ES-I3 (cell line): Measurements from ENCODE around the gene LRRC52.

ENCODE experiments used
- H3K36me3 ChIP-seq: 2 replicates; pipeline ENCODE4 v1.6.1; 2013; ENCODE audit warnings: mild to moderate bottlenecking, low read length, control low read depth, moderate library complexity; ENCODE audit not compliant: insufficient read depth
- H3K4me1 ChIP-seq: 2 replicates; pipeline ENCODE4 v1.6.1; 2013; ENCODE audit warnings: mild to moderate bottlenecking, control low read depth, low read length; ENCODE audit not compliant: insufficient read depth
- H3K9ac ChIP-seq: 2 replicates; pipeline ENCODE4 v1.6.1; 2013; ENCODE audit warnings: low read depth, mild to moderate bottlenecking, low read length, moderate library complexity
- H3K9me3 ChIP-seq: 2 replicates; pipeline ENCODE4 v1.6.1; 2013; ENCODE audit warnings: mild to moderate bottlenecking, low read length, moderate library complexity; ENCODE audit not compliant: control insufficient read depth, insufficient read depth

Gene LRRC52

DNA sequence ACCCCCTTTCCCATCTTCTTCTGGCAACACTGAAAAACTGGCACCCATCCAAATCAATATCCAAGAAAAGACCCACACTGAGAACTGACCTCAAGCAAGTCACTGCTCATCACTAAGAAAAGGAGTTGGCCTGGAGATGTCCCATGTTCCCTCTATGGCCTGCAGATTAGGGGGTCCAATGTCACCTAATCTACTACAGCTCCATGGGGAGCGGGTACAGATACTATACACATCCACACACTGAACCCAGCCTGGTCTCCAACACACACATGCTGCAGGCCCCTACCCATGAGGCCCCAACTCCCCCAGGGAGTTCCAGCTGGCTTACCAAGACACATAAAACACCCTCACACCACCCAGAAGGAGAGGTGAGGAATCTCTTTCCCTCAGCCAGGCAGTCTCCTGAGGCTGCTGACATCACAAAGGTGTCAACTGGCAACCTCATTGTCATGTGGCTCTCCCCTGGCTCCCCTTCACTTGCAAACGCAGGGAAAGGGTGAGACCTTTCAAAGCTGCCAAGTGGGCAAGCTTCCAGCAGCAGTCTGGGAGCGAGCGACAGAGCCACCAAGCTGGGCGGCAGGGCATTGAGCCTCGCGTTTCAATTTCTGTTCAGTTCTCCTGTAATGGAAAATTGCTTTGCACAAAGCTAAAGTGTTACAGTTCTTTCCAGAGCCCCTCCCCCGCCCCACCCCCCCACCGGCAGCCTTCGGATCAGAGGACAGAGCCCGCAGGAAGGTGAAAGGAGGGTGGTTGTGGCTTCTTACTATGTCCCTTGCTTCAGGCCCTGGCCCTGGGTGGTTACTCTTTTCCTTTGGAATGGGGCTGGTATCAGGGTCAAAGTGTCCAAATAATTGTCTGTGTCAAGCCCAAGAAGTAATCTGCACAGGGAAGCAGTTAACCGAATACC is at the start of gene LRRC52:
TSS of gene LRRC52 (plus strand) at position 469 of the 907 bp plus-strand sequence. CDS start at position 766, 297 bp downstream.
- no peak within 1 kb of the TSS for H3K9ac ChIP-seq
- H3K36me3 ChIP-seq, result no peaks in the 10 kb centered on the region
- H3K9me3 ChIP-seq, result no peaks in the 10 kb centered on the region
- H3K4me1 ChIP-seq, result peaks cover 10% of the 10 kb centered on the region

- Histone ChIP-seq H3K9ac (no peak overlapping the region), H3K4me1 (no peaks in the 10 kb centered on the region), H3K36me3 (no peaks in the 10 kb centered on the region), H3K9me3 (no peaks in the 10 kb centered on the region)
Measured at GRCh38 chr1:165494949-165495857, 48.6 kb upstream of the LRRC52 start.

- Histone ChIP-seq H3K4me1 (no peaks in the 10 kb centered on the region), H3K36me3 (no peaks in the 10 kb centered on the region), H3K9ac (no peak overlapping the region), H3K9me3 (no peaks in the 10 kb centered on the region)
Measured at GRCh38 chr1:165495858-165496205, 48.0 kb upstream of the LRRC52 start.

GRCh38 chr1:165496501-165496900 is 47.3 kb upstream of the LRRC52 start:
- H3K9ac ChIP-seq, result no peak overlapping the region

DNA sequence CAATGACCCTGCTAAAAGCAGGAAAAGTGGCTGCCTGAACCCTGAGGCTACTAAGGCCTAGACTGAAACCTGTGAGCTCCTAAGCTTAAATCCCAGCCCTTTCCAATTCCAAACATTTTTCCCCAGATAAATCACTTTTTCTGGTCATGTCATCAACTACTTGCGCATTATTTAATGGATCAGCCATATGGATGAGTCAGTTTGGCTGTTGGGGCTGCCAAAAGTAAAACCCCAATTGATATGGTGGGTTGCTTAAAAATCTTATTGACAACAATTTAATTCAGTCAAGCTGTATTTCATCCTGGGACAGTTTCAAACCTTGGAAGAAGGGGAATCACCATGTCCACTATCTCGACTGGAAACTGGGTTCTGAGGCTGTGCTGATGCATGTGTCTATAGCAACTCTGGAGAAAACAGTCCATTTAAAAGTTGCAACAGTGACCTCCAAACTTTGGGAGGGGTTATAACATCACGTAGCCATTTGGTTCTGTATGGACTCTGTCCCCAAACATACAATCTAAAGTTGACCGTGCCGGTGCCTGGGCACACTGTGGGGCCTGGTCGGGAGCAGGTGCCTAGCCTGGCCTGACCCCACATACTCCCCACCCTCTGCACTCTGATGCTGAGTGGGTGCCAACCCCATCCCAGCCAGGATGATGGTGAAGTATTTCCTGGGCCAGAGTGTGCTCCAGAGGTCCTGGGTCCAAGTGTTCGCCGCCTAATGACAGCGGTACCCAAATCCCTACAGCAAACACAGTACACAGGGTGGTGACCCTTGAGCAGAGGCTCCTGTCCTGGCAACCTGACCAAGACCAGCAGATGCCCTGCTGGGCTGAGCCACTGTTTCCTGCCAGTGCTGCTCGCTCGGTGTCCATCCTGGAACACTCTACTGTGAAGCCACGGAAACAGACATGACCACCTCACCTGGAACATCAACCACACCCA is 46.5 kb upstream of the LRRC52 start:
- H3K9me3 ChIP-seq, result no peaks in the 10 kb centered on the region
- no peak overlapping the region for H3K9ac ChIP-seq
- H3K36me3 ChIP-seq, result no peaks in the 10 kb centered on the region
- no peaks in the 10 kb centered on the region for H3K4me1 ChIP-seq

More at GRCh38 chr1:165496501-165496900, 47.3 kb upstream of the LRRC52 start:
- H3K9me3 ChIP-seq, result no peaks in the 10 kb centered on the region
- no peaks in the 10 kb centered on the region for H3K36me3 ChIP-seq
- no peaks in the 10 kb centered on the region for H3K4me1 ChIP-seq

DNA sequence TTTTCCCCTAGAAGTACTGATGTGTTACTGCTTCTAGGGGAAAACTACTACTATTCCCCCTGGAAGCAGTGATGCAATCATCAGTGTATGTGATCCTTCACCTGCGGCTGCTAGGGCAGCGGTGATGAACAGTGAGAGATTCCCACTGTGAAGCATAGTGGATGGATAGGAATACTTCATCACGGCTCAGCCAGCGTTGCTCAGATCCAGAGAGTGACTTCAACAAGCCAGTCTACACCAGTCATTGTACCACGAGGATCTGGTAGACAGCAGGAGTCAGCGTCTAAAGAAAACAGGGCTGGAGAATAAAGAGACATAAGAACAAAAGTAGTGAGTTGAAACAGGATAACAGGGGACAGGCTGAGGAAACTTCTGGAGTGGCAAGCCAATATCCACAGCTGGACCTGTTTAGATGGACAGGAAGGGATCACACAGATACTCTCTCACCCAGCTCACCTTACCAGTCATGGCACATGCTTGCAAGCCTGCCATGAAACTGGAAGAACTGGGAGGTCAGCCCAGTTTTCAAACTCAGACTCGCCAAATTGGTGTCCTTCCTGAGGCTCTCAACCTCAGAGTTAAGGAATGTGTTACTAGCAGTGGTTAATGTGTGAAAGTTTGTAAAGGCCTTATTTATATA is 42.4 kb upstream of the LRRC52 start:
- Histone ChIP-seq H3K9ac (no peak overlapping the region), H3K4me1 (no peaks in the 10 kb centered on the region)

DNA sequence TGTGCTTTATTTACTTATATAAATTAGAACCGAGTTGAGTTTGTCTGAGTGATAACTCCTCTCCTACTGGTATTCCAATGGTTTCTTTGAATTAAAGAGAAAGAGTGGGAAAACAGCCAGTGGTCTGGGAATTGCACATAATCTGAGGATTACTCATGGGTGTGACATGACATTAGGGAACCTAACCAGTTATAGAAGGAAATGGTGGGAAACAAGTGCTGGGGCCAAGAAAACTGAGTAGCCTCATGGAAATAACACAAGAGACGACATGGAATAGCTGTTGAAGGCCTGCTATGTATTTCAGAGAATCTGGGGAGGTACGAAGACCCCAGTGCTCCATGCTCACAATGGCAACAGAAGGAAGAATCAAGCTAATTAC is 41.8 kb upstream of the LRRC52 start:
- no peaks in the 10 kb centered on the region for H3K4me1 ChIP-seq
- H3K9me3 ChIP-seq, result no peaks in the 10 kb centered on the region
- H3K36me3 ChIP-seq, result no peaks in the 10 kb centered on the region
- no peak overlapping the region for H3K9ac ChIP-seq

More for the DNA sequence above, 42.4 kb upstream of the LRRC52 start:
- no peaks in the 10 kb centered on the region for H3K36me3 ChIP-seq
- H3K9me3 ChIP-seq, result no peaks in the 10 kb centered on the region

DNA sequence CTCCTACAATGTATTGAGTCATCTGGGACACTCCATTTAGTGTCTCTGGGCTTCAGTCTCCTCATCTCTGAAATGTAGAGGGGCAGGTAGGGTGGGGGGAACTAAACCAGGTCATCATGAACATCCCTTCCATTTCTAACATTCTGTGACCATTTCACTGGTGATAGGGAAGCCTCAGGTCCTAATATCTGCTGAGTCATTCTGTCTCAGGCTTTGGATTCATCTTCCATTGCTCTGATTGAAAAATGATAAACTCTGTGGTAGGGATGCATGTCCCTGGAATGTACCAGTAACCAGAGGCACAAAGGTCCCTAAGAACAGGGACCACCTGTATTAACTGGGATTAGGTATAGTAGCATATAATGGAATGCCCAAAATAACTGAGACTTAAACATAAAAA is 36.2 kb upstream of the LRRC52 start:
- Histone ChIP-seq H3K4me1 (no peaks in the 10 kb centered on the region), H3K9me3 (no peaks in the 10 kb centered on the region), H3K9ac (no peak overlapping the region), H3K36me3 (no peaks in the 10 kb centered on the region)

GRCh38 chr1:165508291-165508690 is 35.5 kb upstream of the LRRC52 start:
- Histone ChIP-seq H3K36me3 (no peaks in the 10 kb centered on the region), H3K4me1 (no peaks in the 10 kb centered on the region), H3K9me3 (no peaks in the 10 kb centered on the region), H3K9ac (no peak overlapping the region)

DNA sequence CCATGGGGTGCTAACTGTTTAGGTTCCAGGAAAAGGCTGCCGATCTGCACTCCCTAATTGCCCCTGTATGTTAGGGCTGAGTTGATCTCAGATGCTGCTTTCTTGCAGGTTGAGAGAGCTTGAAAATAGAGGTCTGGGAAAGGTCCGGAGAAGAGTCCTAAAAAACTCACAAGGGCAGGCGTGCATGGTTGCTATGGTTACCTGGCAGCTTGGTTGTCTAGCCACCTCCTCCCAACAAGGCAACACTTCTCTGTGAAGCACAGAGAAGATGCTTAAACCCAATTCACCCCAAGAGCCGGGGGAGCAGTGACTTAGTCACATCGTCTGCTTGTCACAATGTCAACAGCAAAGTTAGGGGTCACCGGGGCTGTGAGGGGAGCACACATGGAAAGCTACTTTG is 31.0 kb upstream of the LRRC52 start:
- no peak overlapping the region for H3K9ac ChIP-seq
- H3K4me1 ChIP-seq, result no peaks in the 10 kb centered on the region
- no peaks in the 10 kb centered on the region for H3K9me3 ChIP-seq
- no peaks in the 10 kb centered on the region for H3K36me3 ChIP-seq

DNA sequence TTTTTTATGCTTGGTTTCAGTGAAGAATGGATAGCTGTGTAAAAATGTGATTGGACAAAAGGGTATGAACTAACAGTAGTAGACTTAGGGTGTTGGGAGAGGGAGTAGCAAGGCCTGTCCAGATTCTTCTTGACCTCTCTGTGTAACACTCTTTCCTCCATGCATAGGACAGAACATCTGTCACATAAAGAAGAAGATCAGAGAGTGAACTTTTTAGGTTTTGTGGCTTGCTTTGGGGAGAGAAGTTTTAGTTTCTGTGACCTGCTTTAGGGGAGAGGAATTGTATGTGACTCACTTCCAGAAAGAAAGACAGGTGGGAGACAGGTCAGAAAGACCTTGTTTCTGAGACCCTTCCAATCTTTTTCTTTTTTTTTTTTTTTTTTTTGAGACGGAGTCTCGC is 27.3 kb upstream of the LRRC52 start:
- Histone ChIP-seq H3K9ac (no peak overlapping the region), H3K36me3 (no peaks in the 10 kb centered on the region), H3K4me1 (no peaks in the 10 kb centered on the region), H3K9me3 (no peaks in the 10 kb centered on the region)

- no peaks in the 10 kb centered on the region for H3K36me3 ChIP-seq
- no peaks in the 10 kb centered on the region for H3K9me3 ChIP-seq
- H3K9ac ChIP-seq, result no peak overlapping the region
- peaks cover 2% of the 10 kb centered on the region; the same call in 1 of the 2 replicates for H3K4me1 ChIP-seq
Measured at GRCh38 chr1:165520646-165521045, 23.2 kb upstream of the LRRC52 start.

DNA sequence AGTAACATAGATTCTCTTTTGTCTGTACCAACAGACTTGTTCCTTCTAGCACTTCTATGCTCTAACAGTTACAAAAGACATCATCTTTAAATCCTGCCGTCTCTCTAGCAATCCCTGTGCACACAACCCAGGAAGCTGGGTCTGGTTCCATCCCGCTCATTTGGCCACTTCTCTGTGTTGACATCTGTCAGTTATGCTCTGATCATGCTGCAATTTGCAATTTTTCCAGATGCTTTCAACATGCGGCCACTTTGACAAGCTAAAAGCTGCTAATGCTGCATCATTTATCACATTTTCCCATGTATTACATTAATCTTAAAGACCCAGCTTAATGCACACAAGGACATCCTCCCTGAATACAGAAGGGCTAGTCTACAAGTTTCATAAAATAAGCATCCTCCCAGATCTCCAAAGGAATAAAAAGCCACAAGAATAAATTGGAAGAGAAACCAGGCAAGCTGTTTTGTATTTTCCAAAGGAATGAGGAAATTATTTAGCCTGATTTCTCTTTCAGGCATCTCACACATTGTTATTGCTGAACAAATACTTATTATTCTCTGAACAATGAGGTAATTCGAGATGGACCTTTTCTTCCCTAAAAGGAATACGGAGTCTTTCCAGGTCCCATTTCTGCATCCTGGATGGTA is 19.0 kb upstream of the LRRC52 start:
- H3K36me3 ChIP-seq, result no peaks in the 10 kb centered on the region
- H3K4me1 ChIP-seq, result peaks cover 5% of the 10 kb centered on the region; the same call in 1 of the 2 replicates
- no peak overlapping the region for H3K9ac ChIP-seq
- no peaks in the 10 kb centered on the region for H3K9me3 ChIP-seq
